ENCODE measurements around the gene POU2AF1. TPM values are rescaled to one million over a fixed set of nuclear protein-coding genes. Genes with fewer than 3 reads are reported as not detected.

The POU2AF1 gene
- total and polyA plus RNA-seq, 2 of the 8 experiments (the other 6 are each of a cell fraction or from before 2014, with no cell fraction given) = not detected

GRCh38 chr11:111330234-111330893 lies 48.7 kb downstream of the POU2AF1 start (continued):
- no peak for TF ChIP-seq CHD1 (IDR thresholded peaks at IDR 0.05; ENCODE audit: low read depth, low read length)
- no peak for TF ChIP-seq POU5F1 (IDR thresholded peaks at IDR 0.05; ENCODE audit: low read depth, low read length)

Measured in H1 (cell line).